Lower leg skin (tissue), 3 donors: ENCODE measurements around the gene TBC1D25.

Experiments used
- CTCF ChIP-seq, 3 donors: fragments of 450-650 bp; IDR thresholded peaks; one replicate each; pipeline ENCODE4 v1.5.1; 2016; ENCODE audit warnings: antibody characterized with exemption in 3 of 3, mild to moderate bottlenecking in 3 of 3, moderate library complexity in 2 of 3
- POLR2A ChIP-seq, 2 donors: fragments of 450-650 bp; IDR thresholded peaks; one replicate each; pipeline ENCODE4 v1.6.1; 2016 to 2017; ENCODE audit warnings: antibody characterized with exemption in 2 of 2, mild to moderate bottlenecking in 1 of 2, moderate library complexity in 1 of 2

- no peak for TF ChIP-seq CTCF (IDR thresholded peaks at IDR 0.05)
- TF ChIP-seq POLR2A (IDR thresholded peaks at IDR 0.05), result no peak
Observed at GRCh38 chrX:48498374-48498809, 41.1 kb upstream of the TBC1D25 start.
